Neuronal stem cell (in vitro differentiated cells): ENCODE results near the gene P2RX6.
A peak's percentile ranks its signal among the peaks of the same experiment; 100 is the strongest.

Source experiments
- DNase-seq: peaks from one replicate; pipeline ENCODE4 v3.0.0-alpha.2; 2013; ENCODE audit warnings: low spot score
- H2AFZ ChIP-seq: one replicate; pipeline ENCODE4 v1.6.1; 2013; ENCODE audit warnings: mild to moderate bottlenecking, low read length, inconsistent platforms
- H2AK5ac ChIP-seq: 2 replicates; pipeline ENCODE4 v1.6.1; 2013; ENCODE audit warnings: low read depth, mild to moderate bottlenecking, inconsistent platforms, low read length, moderate library complexity, mixed read lengths
- H2BK120ac ChIP-seq: 2 replicates; pipeline ENCODE4 v1.6.1; 2013; ENCODE audit warnings: low read depth, mild to moderate bottlenecking, inconsistent platforms, low read length, moderate library complexity, mixed read lengths
- H2BK12ac ChIP-seq: one replicate; pipeline ENCODE4 v1.6.1; 2013; ENCODE audit warnings: low read length, inconsistent platforms
- H2BK15ac ChIP-seq: 2 replicates; pipeline ENCODE4 v1.6.1; 2013; ENCODE audit warnings: mild to moderate bottlenecking, low read length, inconsistent platforms, mixed read lengths
- H2BK5ac ChIP-seq: one replicate; pipeline ENCODE4 v1.6.1; 2013; ENCODE audit warnings: inconsistent platforms, mild to moderate bottlenecking, low read length, moderate library complexity
- H3K14ac ChIP-seq: one replicate; pipeline ENCODE4 v1.6.1; 2013; ENCODE audit warnings: low read length, inconsistent platforms
- H3K18ac ChIP-seq: 2 replicates; pipeline ENCODE4 v1.6.1; 2013; ENCODE audit warnings: low read length, inconsistent platforms
- H3K23ac ChIP-seq: 2 replicates; pipeline ENCODE4 v1.6.1; 2013; ENCODE audit warnings: low read depth, mild to moderate bottlenecking, mixed read lengths, low read length, inconsistent platforms; ENCODE audit not compliant: poor library complexity
- H3K27ac ChIP-seq: replicated peaks from 3 replicates; pipeline ENCODE4 v1.5.1; 2013; ENCODE audit warnings: low read length, inconsistent platforms
- H3K27me3 ChIP-seq, 3 experiments: 2 replicates each; pipeline ENCODE4 v1.6.1; 2013; ENCODE audit warnings: low read length in 3 of 3, mild to moderate bottlenecking in 2 of 3, inconsistent platforms in 1 of 3, low read depth in 1 of 3, mixed read lengths in 1 of 3, moderate library complexity in 1 of 3; ENCODE audit not compliant: control insufficient read depth in 3 of 3, insufficient read depth in 3 of 3
- H3K36me3 ChIP-seq, 2 donors: replicated peaks in 1 of 2; 2 replicates each; pipeline ENCODE4 v1.6.1; 2013; ENCODE audit warnings: low read length in 2 of 2; ENCODE audit not compliant: control insufficient read depth in 2 of 2, insufficient read depth in 2 of 2
- H3K4ac ChIP-seq: 2 replicates; pipeline ENCODE4 v1.6.1; 2013; ENCODE audit warnings: inconsistent platforms, mild to moderate bottlenecking, low read length, moderate library complexity
- H3K4me1 ChIP-seq, 2 donors: 1 replicate in 1 of 2; 2 replicates in 1 of 2; pipeline ENCODE4 v1.6.1; 2013; ENCODE audit warnings: low read length in 2 of 2, low read depth in 1 of 2; ENCODE audit not compliant: control insufficient read depth in 2 of 2, insufficient read depth in 1 of 2
- H3K4me2 ChIP-seq: one replicate; pipeline ENCODE4 v1.6.1; 2013; ENCODE audit warnings: mild to moderate bottlenecking, low read length, inconsistent platforms; ENCODE audit not compliant: insufficient read depth, poor library complexity, severe bottlenecking
- H3K4me3 ChIP-seq, 2 donors: 2 replicates each; pipeline ENCODE4 v1.5.1; 2013; ENCODE audit warnings: low read length in 2 of 2, mild to moderate bottlenecking in 2 of 2, inconsistent platforms in 1 of 2, moderate library complexity in 1 of 2
- H3K79me1 ChIP-seq: one replicate; pipeline ENCODE4 v1.6.1; 2013; ENCODE audit warnings: low read depth, mild to moderate bottlenecking, inconsistent platforms, low read length, moderate library complexity
- H3K9ac ChIP-seq: one replicate; pipeline ENCODE4 v1.6.1; 2013; ENCODE audit warnings: mild to moderate bottlenecking, low read depth, low read length, inconsistent platforms; ENCODE audit not compliant: poor library complexity
- H3K9me3 ChIP-seq, 2 donors: replicated peaks in 1 of 2; 2 replicates each; pipeline versions ENCODE3 to v1.6.1; 2013; ENCODE audit warnings: low read length in 2 of 2, mild to moderate bottlenecking in 2 of 2, inconsistent platforms in 1 of 2, low read depth in 1 of 2, mixed read lengths in 1 of 2, moderate library complexity in 1 of 2; ENCODE audit not compliant: control insufficient read depth in 2 of 2, insufficient read depth in 1 of 2
- H4K8ac ChIP-seq: one replicate; pipeline ENCODE4 v1.6.1; 2013; ENCODE audit warnings: low read depth, mild to moderate bottlenecking, inconsistent platforms, low read length, moderate library complexity
- H4K91ac ChIP-seq: one replicate; pipeline ENCODE4 v1.6.1; 2013; ENCODE audit warnings: low read length, low read depth, mild to moderate bottlenecking, inconsistent platforms; ENCODE audit not compliant: poor library complexity
- WGBS, 2 donors: extraction: QIAGEN DNeasy Blood & Tissue Kit; methylation state at CpG; one replicate each; pipeline ENCODE4 v1.1.7; 2013; ENCODE audit warnings: missing lambda C conversion rate in 2 of 2, mixed read lengths in 1 of 2; ENCODE audit not compliant: insufficient read length in 2 of 2, insufficient replicate concordance in 1 of 2; ENCODE audit errors: extremely low coverage in 2 of 2; 5-methylcytosine and 5-hydroxymethylcytosine counted together

Gene P2RX6

DNA sequence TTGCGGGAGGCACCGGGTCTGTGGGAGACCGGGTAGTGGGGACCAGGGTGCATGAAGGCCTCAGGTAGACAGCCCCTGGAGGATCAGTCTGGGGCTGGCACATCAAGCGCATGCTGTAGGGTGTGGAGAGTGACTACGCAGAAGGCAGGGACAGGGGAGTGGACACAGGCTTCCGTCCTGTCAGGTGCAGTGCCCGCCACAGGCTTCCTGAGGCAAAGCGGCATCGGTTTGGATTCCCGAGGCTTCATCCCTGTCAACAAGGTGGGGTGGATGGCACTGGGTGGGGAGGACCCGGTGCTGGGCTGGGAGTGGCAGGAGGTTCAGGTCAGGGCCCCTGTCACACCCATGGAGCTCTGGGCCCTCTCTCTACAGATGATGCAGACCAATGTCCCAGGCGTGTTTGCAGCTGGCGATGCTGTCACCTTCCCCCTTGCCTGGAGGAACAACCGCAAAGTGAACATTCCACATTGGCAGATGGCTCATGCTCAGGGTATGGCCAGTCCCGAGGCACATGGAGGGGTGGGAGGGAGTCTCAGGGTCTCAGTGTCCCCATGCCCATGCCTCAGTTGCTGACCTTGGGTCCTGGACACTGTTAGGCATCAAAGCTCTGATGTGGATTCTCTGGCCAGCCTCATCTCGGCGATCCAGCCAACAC, 37.3 kb upstream of the P2RX6 start:
- H3K23ac ChIP-seq: peak overlapping the region; percentile 82
- H3K36me3 ChIP-seq: no peaks in the 10 kb centered on the region
- no peak overlapping the region for H4K91ac ChIP-seq
- no peak overlapping the region for H3K18ac ChIP-seq
- no peak overlapping the region for H3K27ac ChIP-seq
- no peak overlapping the region for H3K4ac ChIP-seq
- peaks cover 7 to 9% of the 10 kb centered on the region in 2 donors for H3K9me3 ChIP-seq
- H2BK5ac ChIP-seq: no peak overlapping the region
- H3K9ac ChIP-seq: no peak overlapping the region
- WGBS, 2 donors: no CpG with 5 or more reads among the region's 17 CpGs
- no peak overlapping the region for H4K8ac ChIP-seq
- H2AK5ac ChIP-seq: peak overlapping the region; percentile 69
- peaks cover 3% of the 10 kb centered on the region for H3K79me1 ChIP-seq
- no peak overlapping the region for H3K4me3 ChIP-seq
- no peak overlapping the region for H3K14ac ChIP-seq
- no peak overlapping the region for H3K4me2 ChIP-seq
- H2AFZ ChIP-seq: no peak overlapping the region
- no peak overlapping the region for H2BK120ac ChIP-seq
- H3K4me1 ChIP-seq: peaks cover 13 to 26% of the 10 kb centered on the region in 2 donors
- peak overlapping the region; percentile 16 for H2BK15ac ChIP-seq
- peak overlapping the region; percentile 69 for H2BK12ac ChIP-seq
- H3K27me3 ChIP-seq: no peaks in the 10 kb centered on the region
- DNase-seq: no peak

GRCh38 chr22:20978419-20978818, 36.5 kb upstream of the P2RX6 start:
- no peak overlapping the region for H2BK15ac ChIP-seq
- no peak overlapping the region for H3K27ac ChIP-seq
- H2BK12ac ChIP-seq: no peak overlapping the region
- H3K4ac ChIP-seq: no peak overlapping the region
- no peak overlapping the region for H2AK5ac ChIP-seq
- no peak overlapping the region for H4K91ac ChIP-seq
- H3K9me3 ChIP-seq: peaks cover 7 to 9% of the 10 kb centered on the region in 2 donors
- H3K36me3 ChIP-seq: no peaks in the 10 kb centered on the region
- H3K18ac ChIP-seq: no peak overlapping the region
- no CpG with 5 or more reads among the region's 2 CpGs for WGBS, 2 donors
- peaks cover 13 to 24% of the 10 kb centered on the region in 2 donors for H3K4me1 ChIP-seq
- H2BK120ac ChIP-seq: no peak overlapping the region
- H3K9ac ChIP-seq: no peak overlapping the region
- no peak overlapping the region for H2BK5ac ChIP-seq
- no peak overlapping the region for H3K14ac ChIP-seq
- no peak overlapping the region for H4K8ac ChIP-seq
- H3K23ac ChIP-seq: no peak overlapping the region
- no peak for DNase-seq
- peaks cover 5% of the 10 kb centered on the region for H3K79me1 ChIP-seq
- no peaks in the 10 kb centered on the region for H3K27me3 ChIP-seq
- H3K4me3 ChIP-seq: no peak overlapping the region
- H2AFZ ChIP-seq: no peak overlapping the region
- H3K4me2 ChIP-seq: no peak overlapping the region

GRCh38 chr22:20979243-20979809, 35.6 kb upstream of the P2RX6 start:
- Histone ChIP-seq H3K4ac (no peak overlapping the region), H3K14ac (no peak overlapping the region), H3K18ac (peak overlapping the region; percentile 78), H2BK120ac (no peak overlapping the region), H2BK15ac (no peak overlapping the region), H3K27me3 (no peaks in the 10 kb centered on the region), H4K8ac (no peak overlapping the region), H3K27ac (peak overlapping the region; percentile 32), H4K91ac (no peak overlapping the region), H2AK5ac (peak overlapping the region; percentile 87), H2AFZ (peak overlapping the region; percentile 58), H3K4me1 (peaks cover 13 to 20% of the 10 kb centered on the region in 2 donors), H3K9ac (peak overlapping the region; percentile 2), H2BK12ac (peak overlapping the region; percentile 47), H3K9me3 (peaks cover 7 to 9% of the 10 kb centered on the region in 2 donors), H3K79me1 (peaks cover 5% of the 10 kb centered on the region), H3K4me2 (peak overlapping the region; percentile 38), H2BK5ac (no peak overlapping the region), H3K36me3 (peaks cover 2 to 6% of the 10 kb centered on the region in 2 donors), H3K23ac (peak overlapping the region; percentile 83), H3K4me3 (peak overlapping the region in 1 of 2 donors; percentile 7)
- peak; percentile 65 for DNase-seq
- no CpG with 5 or more reads among the region's 39 CpGs for WGBS, 2 donors

- no peak overlapping the region for H4K91ac ChIP-seq
- peak overlapping the region; percentile 38 for H3K4me2 ChIP-seq
- peaks cover 2 to 10% of the 10 kb centered on the region in 2 donors for H3K36me3 ChIP-seq
- H3K14ac ChIP-seq: no peak overlapping the region
- H3K9ac ChIP-seq: peak overlapping the region; percentile 2
- no CpG with 5 or more reads among the region's 13 CpGs for whole genome bisulfite sequencing, 2 donors
- H2BK12ac ChIP-seq: peak overlapping the region; percentile 30
- H3K18ac ChIP-seq: peak overlapping the region; percentile 78
- H3K23ac ChIP-seq: peak overlapping the region; percentile 83
- peak overlapping the region; percentile 98 for H4K8ac ChIP-seq
- H3K4me3 ChIP-seq: peak overlapping the region in 1 of 2 donors; percentile 1
- H3K4me1 ChIP-seq: peaks cover 13 to 20% of the 10 kb centered on the region in 2 donors
- no peaks in the 10 kb centered on the region for H3K27me3 ChIP-seq
- no peak for DNase-seq
- peaks cover 7 to 9% of the 10 kb centered on the region in 2 donors for H3K9me3 ChIP-seq
- no peak overlapping the region for H3K4ac ChIP-seq
- peaks cover 5% of the 10 kb centered on the region for H3K79me1 ChIP-seq
- H3K27ac ChIP-seq: peak overlapping the region; percentile 32
- no peak overlapping the region for H2BK120ac ChIP-seq
- peak overlapping the region; percentile 58 for H2AFZ ChIP-seq
- no peak overlapping the region for H2BK5ac ChIP-seq
- peak overlapping the region; percentile 87 for H2AK5ac ChIP-seq
- H2BK15ac ChIP-seq: peak overlapping the region; percentile 81
Observed at GRCh38 chr22:20979940-20980453, 35.0 kb upstream of the P2RX6 start.
